GM12878 (cell line): Measurements from ENCODE around the gene PRLH. TPM values are rescaled to one million over a fixed set of nuclear protein-coding genes. Genes with fewer than 3 reads are reported as not detected.

ENCODE experiments used
- ATAC-seq: fragments of 200-7000 bp; cut with Tn5 transposase; 3 replicates; pipeline ENCODE4 v1.9.1; 2020; ENCODE audit warnings: mild to moderate bottlenecking, moderate library complexity
- BruUV-seq: library from RNA; stranded (reverse); fragments of 400-500 nt; replicated peaks from 2 replicates; lab custom pipeline; 2021; lab: Mats Ljungman, UMichigan
- CTCF ChIA-PET: fragments of 300-600 bp; sonication (Branson Sonifier 250); formaldehyde crosslinking; extraction: SDS; loops from one replicate; lab custom pipeline; 2021; ENCODE audit warnings: inconsistent platforms; lab: Yijun Ruan, JAX
- POLR2A ChIA-PET: fragments of 350-600 bp; formaldehyde crosslinking; extraction: SDS; loops from one replicate; lab custom pipeline; 2021; ENCODE audit warnings: inconsistent platforms; lab: Charles Lee
- RAD21 ChIA-PET: fragments of 300-600 bp; sonication (Branson Sonifier 250); formaldehyde crosslinking; loops from one replicate; lab custom pipeline; 2023; ENCODE audit warnings: antibody characterized with exemption; ENCODE audit not compliant: unreplicated experiment; lab: Charles Lee
- SMC1A ChIA-PET: fragments of 300-600 bp; sonication (Branson Sonifier 250); formaldehyde crosslinking; loops from one replicate; lab custom pipeline; 2023; ENCODE audit not compliant: unreplicated experiment, uncharacterized antibody; lab: Charles Lee
- DNase-seq: peaks from one replicate; pipeline ENCODE4 v3.0.0-alpha.2; 2011; ENCODE audit warnings: low read depth, low spot score
- FAIRE-seq: peaks from 3 replicates; lab custom pipeline; 2011; peaks lifted over from hg19 to GRCh38; lab: Jason Lieb, UNC
- H2AFZ ChIP-seq: 2 replicates; pipeline ENCODE4 v1.6.0; 2011; ENCODE audit warnings: low read depth, low read length, control low read depth; ENCODE audit not compliant: control insufficient read depth
- H3K27ac ChIP-seq: 2 replicates; pipeline ENCODE4 v1.5.1; 2011; ENCODE audit warnings: control low read depth; ENCODE audit not compliant: control insufficient read depth, insufficient read depth
- H3K27me3 ChIP-seq, 2 experiments: replicated peaks in 1 of 2; 2 replicates each; pipeline versions ENCODE4 v1.6.0 to v1.6.1; 2011; ENCODE audit warnings: low read length in 1 of 2; ENCODE audit not compliant: control insufficient read depth in 2 of 2, insufficient read depth in 2 of 2
- H3K36me3 ChIP-seq, 2 experiments: 2 replicates each; pipeline ENCODE4 v1.5.1; 2011; ENCODE audit warnings: low read length in 1 of 2; ENCODE audit not compliant: control insufficient read depth in 2 of 2, insufficient read depth in 2 of 2
- H3K4me1 ChIP-seq: 2 replicates; pipeline ENCODE4 v1.6.1; 2011; ENCODE audit warnings: mild to moderate bottlenecking, low read length, moderate library complexity, mixed read lengths; ENCODE audit not compliant: control insufficient read depth, insufficient read depth
- H3K4me2 ChIP-seq: 2 replicates; pipeline ENCODE4 v1.6.0; 2011; ENCODE audit warnings: control low read depth; ENCODE audit not compliant: control insufficient read depth, insufficient read depth
- H3K4me3 ChIP-seq: fragments of 200-600 bp; sonication (generic); 2 replicates; pipeline ENCODE4 v1.5.1; 2016
- H3K79me2 ChIP-seq: 2 replicates; pipeline ENCODE4 v1.6.0; 2011; ENCODE audit warnings: low read length; ENCODE audit not compliant: control insufficient read depth, insufficient read depth
- H3K9ac ChIP-seq: 2 replicates; pipeline ENCODE4 v1.8.0; 2011; ENCODE audit warnings: low read length, control low read depth, mixed read lengths; ENCODE audit not compliant: control insufficient read depth, insufficient read depth
- H3K9me3 ChIP-seq: replicated peaks from 3 replicates; pipeline ENCODE4 v1.5.1; 2011; ENCODE audit warnings: mild to moderate bottlenecking, low read length; ENCODE audit not compliant: control insufficient read depth, insufficient read depth
- H4K20me1 ChIP-seq: 2 replicates; pipeline ENCODE4 v1.6.0; 2011; ENCODE audit not compliant: control insufficient read depth, insufficient read depth
- BMI1 ChIP-seq: fragments of 450-650 bp; IDR thresholded peaks from 2 replicates; pipeline ENCODE4 v1.6.1; 2016; ENCODE audit warnings: mild to moderate bottlenecking, moderate library complexity, borderline replicate concordance
- CBX3 ChIP-seq: fragments of 200-600 bp; sonication (generic); IDR thresholded peaks from 2 replicates; pipeline ENCODE4 v1.6.1; 2016; ENCODE audit warnings: low read depth, borderline replicate concordance
- EGR1 ChIP-seq, 2 experiments: IDR thresholded peaks; 1 replicate in 1 of 2; 2 replicates in 1 of 2; pipeline ENCODE4 v1.6.1; 2011 to 2012; ENCODE audit warnings: low read depth in 2 of 2, low read length in 2 of 2, borderline replicate concordance in 1 of 2, mild to moderate bottlenecking in 1 of 2, moderate library complexity in 1 of 2
- KLF5 ChIP-seq: fragments of 450-650 bp; IDR thresholded peaks from 2 replicates; pipeline ENCODE4 v1.6.1; 2014; ENCODE audit warnings: mild to moderate bottlenecking; ENCODE audit not compliant: partially characterized antibody
- MYB ChIP-seq: fragments of 150-350 bp; IDR thresholded peaks from 2 replicates; pipeline ENCODE4 v1.6.1; 2014; ENCODE audit warnings: mild to moderate bottlenecking, low read depth, low read length, borderline replicate concordance
- SIX5 ChIP-seq: IDR thresholded peaks from 2 replicates; pipeline ENCODE4 v1.6.1; 2011; ENCODE audit warnings: mild to moderate bottlenecking, low read depth, low read length, moderate library complexity; ENCODE audit not compliant: severe bottlenecking
- SREBF2 ChIP-seq: IDR thresholded peaks from 2 replicates; pipeline ENCODE4 v1.6.1; 2012; ENCODE audit warnings: mild to moderate bottlenecking, low read length
- ZBTB11 ChIP-seq: fragments of 450-650 bp; formaldehyde crosslinking; IDR thresholded peaks from 2 replicates; pipeline ENCODE4 v1.5.0; 2022; ENCODE audit warnings: mild to moderate bottlenecking, missing genetic modification characterization
- ZBTB4 ChIP-seq: fragments of 450-650 bp; formaldehyde crosslinking; IDR thresholded peaks from 2 replicates; pipeline ENCODE4 v1.4.0; 2022; ENCODE audit warnings: mild to moderate bottlenecking, moderate library complexity
- WGBS: methylation state at CpG from one replicate; pipeline ENCODE4 v1.1.6; 2016; ENCODE audit warnings: low lambda C conversion rate; ENCODE audit not compliant: insufficient replicate concordance, insufficient coverage; ENCODE audit errors: missing lambda C conversion rate; 5-methylcytosine and 5-hydroxymethylcytosine counted together
- in situ Hi-C: fragments of 300-500 bp; cut with MboI; formaldehyde crosslinking; loops from 9 replicates; pipeline ENCODE4 v1.14.3; 2018; ENCODE audit warnings: mixed read lengths
- intact Hi-C: fragments of 100-400 bp; cut with micrococcal nuclease; formaldehyde crosslinking; loops from one replicate; pipeline ENCODE4 v1.14.2; 2022; ENCODE audit not compliant: unreplicated experiment
- polyA plus RNA-seq, 11 experiments: library from polyadenylated mRNA; depleted of rRNA in 4 of 11; unstranded in 6 of 11; stranded (reverse) in 5 of 11; fragments of >200 nt; fragmentation: Nextera tagmentation in 4 of 11; fragmentation: Illumina TruSeq in 1 of 11; extraction: Ambion mirVana in 4 of 11; extraction: Trizol in 1 of 11; gene quantifications; 1 replicate in 1 of 11; 2 replicates in 10 of 11; pipeline versions ENCODE4 v1.2.1 to v1.2.3, GENCODE V29; 2011 to 2016; ENCODE audit warnings: inconsistent platforms in 2 of 11, missing spikeins in 2 of 11, low read depth in 1 of 11
- total RNA-seq, 4 experiments: library from RNA; depleted of rRNA in 3 of 4; stranded (reverse); fragments of >200 nt in 3 of 4; fragmentation: Illumina TruSeq in 1 of 4; extraction: Trizol in 1 of 4; gene quantifications; 2 replicates each; pipeline versions ENCODE4 v1.2.1 to v1.2.3, GENCODE V29; 2013 to 2021
- TF ChIP-seq, protein P1 (sequence below), 3 experiments: IDR thresholded peaks in 2 of 3; conservative IDR thresholded peaks in 1 of 3; 2 replicates each; pipeline ENCODE4 v1.5.1; 2011; ENCODE audit warnings: low read depth in 3 of 3, low read length in 3 of 3, mild to moderate bottlenecking in 3 of 3, control low read depth in 2 of 3, moderate library complexity in 2 of 3, inconsistent platforms in 1 of 3, mixed read lengths in 1 of 3; ENCODE audit not compliant: control insufficient read depth in 2 of 3, insufficient read depth in 1 of 3; ENCODE audit errors: extremely low read depth in 1 of 3

PRLH gene
- total and polyA plus RNA-seq, 10 of the 15 experiments (the other 5 are each of a cell fraction or from before 2014, with no cell fraction given), result not detected

GRCh38 chr2:237583385-237584295, 17.3 kb downstream of the PRLH start:
- intact Hi-C loops (no loop called here), in situ Hi-C loops (loop anchor here (10.0 kb wide), 1 partner anchor 161 kb away; no protein-coding TSS in a partner anchor)
- Histone ChIP-seq H3K4me1 (no peaks in the 10 kb centered on the region), H3K4me3 (no peak overlapping the region), H3K27ac (no peak overlapping the region), H3K36me3 (no peaks in the 10 kb centered on the region), H2AFZ (no peak overlapping the region), H3K9ac (no peak overlapping the region), H3K79me2 (no peaks in the 10 kb centered on the region), H3K4me2 (no peak overlapping the region), H3K27me3 (no peaks in the 10 kb centered on the region; a peak in 1 of 4 replicates), H3K9me3 (no peaks in the 10 kb centered on the region; the same call in 2 of the 3 replicates), H4K20me1 (no peaks in the 10 kb centered on the region)
- no peak for TF ChIP-seq BMI1
- TF ChIP-seq SIX5, result no peak
- no peak for TF ChIP-seq SREBF2
- TF ChIP-seq ZBTB11 (CRISPR knock-in tag), result no peak
- no peak for TF ChIP-seq MYB
- no peak for TF ChIP-seq CBX3
- no peak for TF ChIP-seq ZBTB4 (CRISPR knock-in tag)
- TF ChIP-seq, protein P1, sequence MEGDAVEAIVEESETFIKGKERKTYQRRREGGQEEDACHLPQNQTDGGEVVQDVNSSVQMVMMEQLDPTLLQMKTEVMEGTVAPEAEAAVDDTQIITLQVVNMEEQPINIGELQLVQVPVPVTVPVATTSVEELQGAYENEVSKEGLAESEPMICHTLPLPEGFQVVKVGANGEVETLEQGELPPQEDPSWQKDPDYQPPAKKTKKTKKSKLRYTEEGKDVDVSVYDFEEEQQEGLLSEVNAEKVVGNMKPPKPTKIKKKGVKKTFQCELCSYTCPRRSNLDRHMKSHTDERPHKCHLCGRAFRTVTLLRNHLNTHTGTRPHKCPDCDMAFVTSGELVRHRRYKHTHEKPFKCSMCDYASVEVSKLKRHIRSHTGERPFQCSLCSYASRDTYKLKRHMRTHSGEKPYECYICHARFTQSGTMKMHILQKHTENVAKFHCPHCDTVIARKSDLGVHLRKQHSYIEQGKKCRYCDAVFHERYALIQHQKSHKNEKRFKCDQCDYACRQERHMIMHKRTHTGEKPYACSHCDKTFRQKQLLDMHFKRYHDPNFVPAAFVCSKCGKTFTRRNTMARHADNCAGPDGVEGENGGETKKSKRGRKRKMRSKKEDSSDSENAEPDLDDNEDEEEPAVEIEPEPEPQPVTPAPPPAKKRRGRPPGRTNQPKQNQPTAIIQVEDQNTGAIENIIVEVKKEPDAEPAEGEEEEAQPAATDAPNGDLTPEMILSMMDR (IDR thresholded peaks at IDR 0.05 in 2 of 3, conservative IDR thresholded peaks at IDR 0.05 in 1 of 3; ENCODE audit: control insufficient read depth in 2 of 3, extremely low read depth in 1 of 3, insufficient read depth in 1 of 3, low read depth in 3 of 3, low read length in 3 of 3), result no peak
- no peak for TF ChIP-seq EGR1 (IDR thresholded peaks at IDR 0.05; ENCODE audit: borderline replicate concordance in 1 of 2, low read depth in 2 of 2, low read length in 2 of 2)
- TF ChIP-seq KLF5, result no peak
- no peak for FAIRE-seq
- POLR2A ChIA-PET, result no interaction called here
- CTCF ChIA-PET, result interaction anchor here (0.7 to 4.7 kb wide), 6 partner anchors 11 to 162 kb away, joined by 3 to 37 read pairs (median 10); no protein-coding TSS in a partner anchor
- BruUV-seq, result no TSS peak
- SMC1A ChIA-PET, result interaction anchor here (2.1 to 2.4 kb wide), 2 partner anchors 12 to 88 kb away, joined by 6 to 7 read pairs; no protein-coding TSS in a partner anchor
- RAD21 ChIA-PET, result interaction anchor here (0.9 kb wide), 1 partner anchor 17 kb away, joined by 3 read pairs; no protein-coding TSS in a partner anchor
- 53% methylated on average over 19 of the region's 19 CpGs for WGBS
- no peak for DNase-seq
- no peak for ATAC-seq
